K562 (cell line): Measurements from ENCODE around the gene CMTM4. TPM values are rescaled to one million over a fixed set of nuclear protein-coding genes. Genes with fewer than 3 reads are reported as not detected.

Experiments
- CHD4 ChIP-seq: fragments of 200-600 bp; sonication (generic); IDR thresholded peaks from 3 replicates; pipeline ENCODE4 v1.6.1; 2012; ENCODE audit warnings: low read depth, mild to moderate bottlenecking, mixed read lengths, low read length, inconsistent platforms; ENCODE audit not compliant: insufficient read depth, insufficient replicate concordance, poor library complexity, severe bottlenecking
- DNMT1 ChIP-seq: fragments of 450-650 bp; IDR thresholded peaks from 2 replicates; pipeline ENCODE4 v1.6.1; 2016; ENCODE audit warnings: antibody characterized with exemption, mild to moderate bottlenecking
- HDGF ChIP-seq: fragments of 450-650 bp; IDR thresholded peaks from 2 replicates; pipeline ENCODE4 v1.6.1; 2016
- HMG20A ChIP-seq: fragments of 450-650 bp; formaldehyde crosslinking; conservative IDR thresholded peaks from 2 replicates; pipeline ENCODE4 v1.4.0; 2020; ENCODE audit warnings: mild to moderate bottlenecking, mixed read lengths
- KDM2B ChIP-seq: fragments of 250-450 bp; sonication (Bioruptor Pico); IDR thresholded peaks from 2 replicates; pipeline ENCODE4 v1.8.0; 2021; ENCODE audit warnings: mild to moderate bottlenecking, moderate library complexity
- KLF13 ChIP-seq: fragments of 450-650 bp; IDR thresholded peaks from 2 replicates; pipeline ENCODE4 v1.6.1; 2016; ENCODE audit warnings: missing genetic modification characterization, low read depth, mild to moderate bottlenecking, missing compliant biosample characterization, moderate library complexity, borderline replicate concordance
- KLF16 ChIP-seq: IDR thresholded peaks from 2 replicates; pipeline ENCODE4 v1.6.1; 2016; ENCODE audit warnings: antibody characterized with exemption
- MYC ChIP-seq, 2 experiments: fragments of 250-450 bp in 1 of 2; sonication (Bioruptor Pico) in 1 of 2; IDR thresholded peaks; 2 replicates each; pipeline versions ENCODE4 v1.5.1 to v1.6.1; 2012 to 2021; ENCODE audit warnings: low read depth in 2 of 2, borderline replicate concordance in 1 of 2, improper control_type of control experiment in 1 of 2, low read length in 1 of 2, mild to moderate bottlenecking in 1 of 2, moderate library complexity in 1 of 2
- NCOA1 ChIP-seq: fragments of 450-650 bp; IDR thresholded peaks from 2 replicates; pipeline ENCODE4 v1.6.1; 2016; ENCODE audit warnings: low read depth
- NKRF ChIP-seq: fragments of 450-650 bp; IDR thresholded peaks from 2 replicates; pipeline ENCODE4 v1.6.1; 2016; ENCODE audit warnings: borderline replicate concordance
- POLR3G ChIP-seq: IDR thresholded peaks from 2 replicates; pipeline ENCODE4 v1.6.1; 2011; ENCODE audit not compliant: insufficient read length, insufficient replicate concordance; ENCODE audit errors: extremely low read depth
- PTBP1 ChIP-seq: fragments of 200-400 bp; formaldehyde crosslinking; IDR thresholded peaks from 2 replicates; pipeline ENCODE4 v1.6.1; 2017; ENCODE audit warnings: low read depth, low read length
- TAF15 ChIP-seq: fragments of 200-400 bp; formaldehyde crosslinking; IDR thresholded peaks from 2 replicates; pipeline ENCODE4 v1.6.1; 2017; ENCODE audit warnings: mild to moderate bottlenecking, low read depth, low read length, moderate library complexity
- ZFP1 ChIP-seq: fragments of 450-650 bp; formaldehyde crosslinking; IDR thresholded peaks from 2 replicates; pipeline ENCODE4 v1.4.0; 2020; ENCODE audit warnings: mild to moderate bottlenecking, mixed read lengths
- ZNF197 ChIP-seq: fragments of 200-800 bp; sonication (Bioruptor generic); IDR thresholded peaks from 2 replicates; pipeline ENCODE4 v1.6.1; 2016; ENCODE audit warnings: low read depth, missing genetic modification characterization, missing compliant biosample characterization
- ZNF57 ChIP-seq: fragments of 450-650 bp; formaldehyde crosslinking; IDR thresholded peaks from 2 replicates; pipeline ENCODE4 v1.4.0; 2020; ENCODE audit warnings: mild to moderate bottlenecking, moderate library complexity
- ZNF785 ChIP-seq: fragments of 250-450 bp; sonication (Bioruptor Pico); IDR thresholded peaks from 2 replicates; pipeline ENCODE4 v1.4.0; 2020; ENCODE audit warnings: mild to moderate bottlenecking
- polyA plus RNA-seq, 8 experiments: library from polyadenylated mRNA; depleted of rRNA in 4 of 8; stranded (reverse) in 5 of 8; unstranded in 3 of 8; fragments of >200 nt; fragmentation: Nextera tagmentation in 2 of 8; fragmentation: Illumina TruSeq in 1 of 8; extraction: Ambion mirVana in 2 of 8; extraction: Trizol in 1 of 8; gene quantifications; 2 replicates each; pipeline versions ENCODE4 v1.2.1 to v1.2.3, GENCODE V29; 2011 to 2014; ENCODE audit warnings: inconsistent platforms in 1 of 8, missing spikeins in 1 of 8
- total RNA-seq, 7 experiments: library from RNA; depleted of rRNA in 6 of 7; stranded (reverse); fragments of >200 nt in 6 of 7; fragmentation: Illumina TruSeq in 2 of 7; extraction: Trizol in 2 of 7; gene quantifications; 2 replicates each; pipeline versions ENCODE4 v1.2.1 to v1.2.3, GENCODE V29; 2011 to 2021; ENCODE audit warnings: low replicate concordance in 1 of 7
- TF ChIP-seq, protein P1 (sequence below): fragments of 250-450 bp; sonication (Bioruptor Pico); IDR thresholded peaks from 2 replicates; pipeline ENCODE4 v1.8.0; 2021; ENCODE audit warnings: borderline replicate concordance, mild to moderate bottlenecking, moderate library complexity; ENCODE audit not compliant: poor library complexity, severe bottlenecking
- TF ChIP-seq, protein P2 (sequence below): fragments of 450-650 bp; IDR thresholded peaks from 2 replicates; pipeline ENCODE4 v1.6.1; 2016; ENCODE audit warnings: low read depth

The CMTM4 gene
- total and polyA plus RNA-seq, 9 of the 15 experiments (the other 6 are each of a cell fraction or from before 2014, with no cell fraction given) = 2.0 to 21.3 (median 12.5) TPM

GRCh38 chr16:66617728-66618127 is 78.8 kb downstream of the CMTM4 start (continued):
- TF ChIP-seq ZNF57 (CRISPR knock-in tag) (no peak), TAF15 (no peak), ZNF785 (no peak), POLR3G (no peak), MYC (IDR thresholded peaks at IDR 0.05; ENCODE audit: low read depth, low read length) (0 out of 2 replicates have a peak, but pooled peaks have one; percentile 51), MYC (CRISPR knock-in tag; IDR thresholded peaks at IDR 0.05; ENCODE audit: borderline replicate concordance, low read depth) (no peak), ZFP1 (CRISPR knock-in tag) (no peak), CHD4 (no peak), HMG20A (CRISPR knock-in tag) (no peak), ZNF197 (CRISPR knock-in tag) (no peak), HDGF (no peak), KLF13 (tag) (no peak), KDM2B (no peak), NKRF (peak; percentile 24; the same call in 1 of the 2 replicates), KLF16 (peak; percentile 91), NCOA1 (peak; percentile 59; the same call in 1 of the 2 replicates), DNMT1 (no peak), PTBP1 (no peak)
- TF ChIP-seq, protein P1, sequence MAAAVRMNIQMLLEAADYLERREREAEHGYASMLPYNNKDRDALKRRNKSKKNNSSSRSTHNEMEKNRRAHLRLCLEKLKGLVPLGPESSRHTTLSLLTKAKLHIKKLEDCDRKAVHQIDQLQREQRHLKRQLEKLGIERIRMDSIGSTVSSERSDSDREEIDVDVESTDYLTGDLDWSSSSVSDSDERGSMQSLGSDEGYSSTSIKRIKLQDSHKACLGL (CRISPR knock-in tag) = no peak
- TF ChIP-seq, protein P2, sequence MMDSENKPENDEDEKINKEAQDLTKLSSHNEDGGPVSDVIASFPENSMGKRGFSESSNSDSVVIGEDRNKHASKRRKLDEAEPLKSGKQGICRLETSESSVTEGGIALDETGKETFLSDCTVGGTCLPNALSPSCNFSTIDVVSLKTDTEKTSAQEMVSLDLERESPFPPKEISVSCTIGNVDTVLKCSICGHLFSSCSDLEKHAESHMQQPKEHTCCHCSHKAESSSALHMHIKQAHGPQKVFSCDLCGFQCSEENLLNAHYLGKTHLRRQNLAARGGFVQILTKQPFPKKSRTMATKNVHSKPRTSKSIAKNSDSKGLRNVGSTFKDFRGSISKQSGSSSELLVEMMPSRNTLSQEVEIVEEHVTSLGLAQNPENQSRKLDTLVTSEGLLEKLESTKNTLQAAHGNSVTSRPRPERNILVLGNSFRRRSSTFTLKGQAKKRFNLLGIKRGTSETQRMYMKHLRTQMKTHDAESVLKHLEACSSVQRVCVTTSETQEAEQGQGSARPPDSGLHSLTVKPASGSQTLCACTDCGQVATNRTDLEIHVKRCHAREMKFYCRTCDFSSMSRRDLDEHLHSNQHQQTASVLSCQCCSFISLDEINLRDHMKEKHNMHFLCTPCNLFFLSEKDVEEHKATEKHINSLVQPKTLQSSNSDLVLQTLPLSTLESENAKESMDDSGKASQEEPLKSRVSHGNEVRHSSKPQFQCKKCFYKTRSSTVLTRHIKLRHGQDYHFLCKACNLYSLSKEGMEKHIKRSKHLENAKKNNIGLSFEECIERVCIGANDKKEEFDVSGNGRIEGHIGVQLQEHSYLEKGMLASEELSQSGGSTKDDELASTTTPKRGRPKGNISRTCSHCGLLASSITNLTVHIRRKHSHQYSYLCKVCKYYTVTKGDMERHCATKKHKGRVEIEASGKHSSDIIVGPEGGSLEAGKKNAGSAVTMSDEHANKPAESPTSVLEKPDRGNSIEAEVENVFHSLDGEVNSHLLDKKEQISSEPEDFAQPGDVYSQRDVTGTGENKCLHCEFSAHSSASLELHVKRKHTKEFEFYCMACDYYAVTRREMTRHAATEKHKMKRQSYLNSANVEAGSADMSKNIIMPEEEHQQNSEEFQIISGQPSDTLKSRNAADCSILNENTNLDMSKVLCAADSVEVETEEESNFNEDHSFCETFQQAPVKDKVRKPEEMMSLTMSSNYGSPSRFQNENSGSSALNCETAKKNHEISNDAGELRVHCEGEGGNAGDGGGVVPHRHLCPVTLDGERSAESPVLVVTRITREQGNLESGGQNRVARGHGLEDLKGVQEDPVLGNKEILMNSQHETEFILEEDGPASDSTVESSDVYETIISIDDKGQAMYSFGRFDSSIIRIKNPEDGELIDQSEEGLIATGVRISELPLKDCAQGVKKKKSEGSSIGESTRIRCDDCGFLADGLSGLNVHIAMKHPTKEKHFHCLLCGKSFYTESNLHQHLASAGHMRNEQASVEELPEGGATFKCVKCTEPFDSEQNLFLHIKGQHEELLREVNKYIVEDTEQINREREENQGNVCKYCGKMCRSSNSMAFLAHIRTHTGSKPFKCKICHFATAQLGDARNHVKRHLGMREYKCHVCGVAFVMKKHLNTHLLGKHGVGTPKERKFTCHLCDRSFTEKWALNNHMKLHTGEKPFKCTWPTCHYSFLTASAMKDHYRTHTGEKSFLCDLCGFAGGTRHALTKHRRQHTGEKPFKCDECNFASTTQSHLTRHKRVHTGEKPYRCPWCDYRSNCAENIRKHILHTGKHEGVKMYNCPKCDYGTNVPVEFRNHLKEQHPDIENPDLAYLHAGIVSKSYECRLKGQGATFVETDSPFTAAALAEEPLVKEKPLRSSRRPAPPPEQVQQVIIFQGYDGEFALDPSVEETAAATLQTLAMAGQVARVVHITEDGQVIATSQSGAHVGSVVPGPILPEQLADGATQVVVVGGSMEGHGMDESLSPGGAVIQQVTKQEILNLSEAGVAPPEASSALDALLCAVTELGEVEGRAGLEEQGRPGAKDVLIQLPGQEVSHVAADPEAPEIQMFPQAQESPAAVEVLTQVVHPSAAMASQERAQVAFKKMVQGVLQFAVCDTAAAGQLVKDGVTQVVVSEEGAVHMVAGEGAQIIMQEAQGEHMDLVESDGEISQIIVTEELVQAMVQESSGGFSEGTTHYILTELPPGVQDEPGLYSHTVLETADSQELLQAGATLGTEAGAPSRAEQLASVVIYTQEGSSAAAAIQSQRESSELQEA = no peak
